Hematopoietic multipotent progenitor cell treated with erythropoietin and hydrocortisone succinate and interleukin-3 and kit ligand, for 8 days (in vitro differentiated cells): ENCODE measurements around the gene ARMC9.
"Not testable (repeated sequence)": the region's sequence is repeated elsewhere in the genome, so short reads cannot be mapped to it uniquely, and the experiment has no call there.

Experiments used
- DNase-seq: peaks from one replicate; pipeline ENCODE4 v3.0.0-alpha.2; 2015

ARMC9 gene, protein sequence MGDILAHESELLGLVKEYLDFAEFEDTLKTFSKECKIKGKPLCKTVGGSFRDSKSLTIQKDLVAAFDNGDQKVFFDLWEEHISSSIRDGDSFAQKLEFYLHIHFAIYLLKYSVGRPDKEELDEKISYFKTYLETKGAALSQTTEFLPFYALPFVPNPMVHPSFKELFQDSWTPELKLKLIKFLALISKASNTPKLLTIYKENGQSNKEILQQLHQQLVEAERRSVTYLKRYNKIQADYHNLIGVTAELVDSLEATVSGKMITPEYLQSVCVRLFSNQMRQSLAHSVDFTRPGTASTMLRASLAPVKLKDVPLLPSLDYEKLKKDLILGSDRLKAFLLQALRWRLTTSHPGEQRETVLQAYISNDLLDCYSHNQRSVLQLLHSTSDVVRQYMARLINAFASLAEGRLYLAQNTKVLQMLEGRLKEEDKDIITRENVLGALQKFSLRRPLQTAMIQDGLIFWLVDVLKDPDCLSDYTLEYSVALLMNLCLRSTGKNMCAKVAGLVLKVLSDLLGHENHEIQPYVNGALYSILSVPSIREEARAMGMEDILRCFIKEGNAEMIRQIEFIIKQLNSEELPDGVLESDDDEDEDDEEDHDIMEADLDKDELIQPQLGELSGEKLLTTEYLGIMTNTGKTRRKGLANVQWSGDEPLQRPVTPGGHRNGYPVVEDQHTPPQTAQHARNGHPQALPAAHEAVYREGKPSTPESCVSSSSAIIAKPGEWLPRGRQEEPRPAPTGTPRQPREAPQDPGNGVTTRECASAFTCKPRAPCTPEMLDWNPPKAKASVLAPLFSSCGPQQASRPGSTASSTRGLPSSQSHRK

GRCh38 chr2:231198291-231199173 lies at the start of gene ARMC9:
Gene ARMC9 (plus strand): TSS chr2:231198631. CDS start chr2:231206239, 7,608 bp downstream.
- peak; percentile 67 for DNase-seq

- DNase-seq: no peak
Observed at GRCh38 chr2:231152800-231153557, 45.5 kb upstream of the ARMC9 start.

- no peak for DNase-seq
Observed at GRCh38 chr2:231159306-231159705, 39.1 kb upstream of the ARMC9 start.

GRCh38 chr2:231160701-231161100 lies 37.7 kb upstream of the ARMC9 start:
- DNase-seq: no peak

DNA sequence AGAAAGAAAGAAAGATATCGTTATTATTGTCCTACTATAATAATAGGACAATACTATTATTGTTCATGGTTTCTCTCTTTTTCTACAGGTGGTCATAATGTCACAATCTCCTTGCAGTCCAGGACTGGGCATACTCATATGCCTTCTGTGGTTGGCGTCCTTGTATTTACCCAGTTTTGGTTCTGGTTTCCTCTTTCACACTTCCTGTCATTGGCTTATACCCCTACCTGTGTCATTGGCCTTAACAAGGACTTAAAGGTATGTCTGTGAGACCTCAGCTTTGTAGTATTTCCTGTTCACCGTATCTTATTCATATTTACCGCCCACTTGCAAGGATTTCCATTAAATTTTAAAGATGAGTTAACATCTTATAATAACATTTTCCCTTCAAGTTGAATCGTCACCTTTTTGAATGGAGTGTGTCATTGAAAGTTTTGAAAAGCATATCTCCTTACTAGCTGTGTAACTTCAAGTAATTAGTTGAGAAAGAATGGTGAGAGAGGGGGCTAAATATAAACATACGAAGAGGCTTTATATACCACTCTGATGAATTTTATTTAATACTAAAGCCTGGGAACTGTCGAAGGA lies 37.1 kb upstream of the ARMC9 start:
- DNase-seq: no peak

GRCh38 chr2:231161877-231162329 lies 36.5 kb upstream of the ARMC9 start:
- no peak for DNase-seq

GRCh38 chr2:231163011-231163410 lies 35.4 kb upstream of the ARMC9 start:
- no peak for DNase-seq

DNA sequence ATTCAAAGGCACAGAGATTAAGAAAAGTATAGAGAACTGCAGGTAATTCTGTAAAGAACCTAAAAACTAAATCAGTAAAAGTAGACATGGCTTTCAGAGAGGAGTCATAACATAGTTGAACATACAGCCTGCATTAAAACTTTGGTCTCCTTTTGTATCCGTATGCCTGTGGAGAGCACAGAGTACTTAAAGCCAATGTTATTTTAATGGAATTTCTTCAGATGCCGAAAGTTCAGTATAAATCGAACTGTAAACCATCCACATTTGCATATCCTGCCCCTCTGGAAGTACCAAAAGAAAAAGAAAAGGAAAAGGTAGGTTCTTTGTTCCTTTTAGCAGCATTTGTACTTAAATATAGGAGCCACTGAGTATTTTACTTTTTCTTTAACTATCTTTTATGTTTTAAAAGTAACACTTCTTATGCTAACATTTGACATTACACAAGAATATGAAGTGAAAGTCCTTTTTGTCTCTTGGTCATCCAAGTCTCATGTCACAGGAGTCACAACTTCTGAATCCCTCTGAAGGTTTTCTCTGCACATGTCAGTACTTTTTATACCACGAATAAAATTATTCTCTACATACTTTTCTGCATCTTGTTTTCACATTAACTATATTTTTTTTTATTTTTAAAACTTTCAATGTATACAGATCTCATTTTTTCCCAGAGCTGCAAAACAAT lies 34.9 kb upstream of the ARMC9 start:
- DNase-seq: no peak

GRCh38 chr2:231167745-231168459 lies 30.5 kb upstream of the ARMC9 start:
- peak; percentile 21 for DNase-seq

DNA sequence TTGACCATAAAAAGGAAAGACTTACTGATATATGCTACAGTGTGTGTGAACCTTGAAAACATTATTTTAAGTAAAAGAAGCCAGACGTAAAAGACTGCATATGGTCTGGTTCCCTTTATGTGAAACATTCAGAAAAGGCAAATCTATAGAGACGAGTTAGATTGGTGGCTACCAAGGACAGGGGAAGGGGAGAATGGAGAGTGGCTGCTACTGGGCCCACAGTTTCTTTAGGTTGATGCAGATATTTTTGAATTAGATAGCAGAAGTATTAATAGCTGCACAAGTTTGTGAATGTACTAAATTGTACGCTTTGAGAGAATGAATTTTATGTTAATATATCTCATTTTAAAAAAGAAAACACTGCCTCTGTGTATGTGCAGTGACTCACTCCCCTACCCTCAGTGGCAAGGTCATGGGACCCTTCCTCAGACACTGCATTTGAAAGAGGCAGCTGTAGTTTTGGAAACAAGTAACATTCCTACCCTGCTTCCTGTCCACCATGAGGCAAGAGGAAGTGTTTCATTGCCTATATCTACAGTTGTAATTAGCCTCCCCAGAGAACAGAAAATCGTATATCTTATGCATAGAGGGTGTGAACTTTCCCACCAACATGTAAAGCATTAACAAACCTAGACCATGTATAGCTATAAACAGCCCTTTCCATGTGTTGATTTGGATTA lies 29.8 kb upstream of the ARMC9 start:
- no peak for DNase-seq

- DNase-seq: no peak
Observed at GRCh38 chr2:231169488-231169887, 28.9 kb upstream of the ARMC9 start.

GRCh38 chr2:231170055-231170454 lies 28.4 kb upstream of the ARMC9 start:
- DNase-seq: no peak

DNA sequence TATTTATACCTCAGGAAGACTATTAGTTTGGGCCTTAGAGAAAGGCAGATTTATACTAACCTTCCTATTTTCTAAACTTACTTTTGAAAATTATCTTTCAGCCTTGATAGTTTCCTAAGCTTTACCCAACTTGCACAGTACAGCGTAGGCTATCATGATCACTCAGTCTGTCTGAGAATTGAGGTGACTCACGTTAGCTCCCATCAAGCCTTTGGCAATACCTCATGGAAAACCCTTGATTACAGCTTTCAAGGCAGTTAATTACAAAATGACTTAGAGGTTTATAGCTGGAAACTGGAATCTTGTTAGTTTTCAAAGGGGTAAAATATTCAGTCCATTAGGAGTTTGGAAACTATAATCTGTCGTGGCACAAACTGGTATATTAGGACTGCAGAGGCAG lies 26.4 kb upstream of the ARMC9 start:
- DNase-seq: no peak

- no peak for DNase-seq
Observed at GRCh38 chr2:231174211-231174651, 24.2 kb upstream of the ARMC9 start.

DNA sequence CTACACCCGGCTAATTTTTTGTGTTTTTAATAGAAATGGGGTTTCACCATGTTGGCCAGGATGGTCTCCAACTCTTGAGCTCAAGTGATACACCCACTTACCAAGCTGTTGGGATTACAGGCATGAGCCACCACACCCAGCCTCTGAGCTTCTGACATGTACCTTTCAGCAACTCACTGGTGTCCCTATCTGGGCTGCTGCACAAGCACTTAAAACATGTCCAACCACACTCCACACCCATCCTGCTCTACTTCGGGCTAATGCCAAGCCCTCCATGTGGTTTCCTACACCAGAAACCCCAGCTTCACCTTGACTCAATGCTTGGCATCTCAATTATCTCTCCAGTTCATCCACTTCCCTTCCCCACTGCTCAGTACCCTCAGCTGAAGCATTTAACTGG lies 22.4 kb upstream of the ARMC9 start:
- DNase-seq: peak; percentile 52

- no peak for DNase-seq
Observed at GRCh38 chr2:231177156-231178025, 21.0 kb upstream of the ARMC9 start.

GRCh38 chr2:231178805-231179204 lies 19.6 kb upstream of the ARMC9 start:
- DNase-seq: not testable (repeated sequence)

GRCh38 chr2:231181860-231182512 lies 16.4 kb upstream of the ARMC9 start:
- no peak for DNase-seq
